AG10803 (cell line): Measurements from ENCODE around the gene CD79B.

Experiments used
- DNase-seq: peaks from one replicate; pipeline ENCODE4 v3.0.0; 2010; ENCODE audit warnings: low read depth
- H3K4me3 ChIP-seq: 2 replicates; pipeline ENCODE4 v1.5.1; 2011; ENCODE audit warnings: mild to moderate bottlenecking, low read length, control low read depth
- CTCF ChIP-seq: conservative IDR thresholded peaks from 2 replicates; pipeline ENCODE4 v1.5.1; 2011; ENCODE audit warnings: mild to moderate bottlenecking, low read length, control low read depth, inconsistent platforms

Gene CD79B

GRCh38 chr17:63931981-63932561 is at the start of gene CD79B:
Gene CD79B (minus strand): TSS chr17:63932331. CDS start chr17:63932261, 70 bp downstream.
- no peak for TF ChIP-seq CTCF
- DNase-seq = no peak
- no peak within 1 kb of the TSS for H3K4me3 ChIP-seq

- DNase-seq = no peak
- no peak overlapping the region for H3K4me3 ChIP-seq
- TF ChIP-seq CTCF = no peak
Observed at GRCh38 chr17:63978272-63979200, 46.4 kb upstream of the CD79B start.

GRCh38 chr17:63976702-63977101 is 44.6 kb upstream of the CD79B start:
- TF ChIP-seq CTCF = no peak
- DNase-seq = no peak

GRCh38 chr17:63975541-63976092 is 43.5 kb upstream of the CD79B start:
- no peak overlapping the region for H3K4me3 ChIP-seq
- no peak for DNase-seq
- no peak for TF ChIP-seq CTCF

More at GRCh38 chr17:63976702-63977101, 44.6 kb upstream of the CD79B start:
- no peak overlapping the region for H3K4me3 ChIP-seq

- no peak for TF ChIP-seq CTCF
- H3K4me3 ChIP-seq = no peak overlapping the region
- DNase-seq = peak; percentile 41
Observed at GRCh38 chr17:63974594-63975192, 42.6 kb upstream of the CD79B start.

GRCh38 chr17:63973930-63974593 is 41.9 kb upstream of the CD79B start:
- no peak for TF ChIP-seq CTCF
- peak; percentile 28 for DNase-seq
- no peak overlapping the region for H3K4me3 ChIP-seq
